GM12873 (cell line): Measurements from ENCODE around the gene TEX35.

Experiments
- TF ChIP-seq, protein P1 (sequence below): IDR thresholded peaks from 2 replicates; pipeline ENCODE4 v1.5.1; 2012; ENCODE audit warnings: low read depth, mild to moderate bottlenecking, moderate library complexity, low read length, control low read depth; ENCODE audit not compliant: insufficient read depth; ENCODE audit errors: missing control alignments

TEX35 gene

GRCh38 chr1:178506177-178506576 lies 6.7 kb upstream of the TEX35 start:
- TF ChIP-seq, protein P1, sequence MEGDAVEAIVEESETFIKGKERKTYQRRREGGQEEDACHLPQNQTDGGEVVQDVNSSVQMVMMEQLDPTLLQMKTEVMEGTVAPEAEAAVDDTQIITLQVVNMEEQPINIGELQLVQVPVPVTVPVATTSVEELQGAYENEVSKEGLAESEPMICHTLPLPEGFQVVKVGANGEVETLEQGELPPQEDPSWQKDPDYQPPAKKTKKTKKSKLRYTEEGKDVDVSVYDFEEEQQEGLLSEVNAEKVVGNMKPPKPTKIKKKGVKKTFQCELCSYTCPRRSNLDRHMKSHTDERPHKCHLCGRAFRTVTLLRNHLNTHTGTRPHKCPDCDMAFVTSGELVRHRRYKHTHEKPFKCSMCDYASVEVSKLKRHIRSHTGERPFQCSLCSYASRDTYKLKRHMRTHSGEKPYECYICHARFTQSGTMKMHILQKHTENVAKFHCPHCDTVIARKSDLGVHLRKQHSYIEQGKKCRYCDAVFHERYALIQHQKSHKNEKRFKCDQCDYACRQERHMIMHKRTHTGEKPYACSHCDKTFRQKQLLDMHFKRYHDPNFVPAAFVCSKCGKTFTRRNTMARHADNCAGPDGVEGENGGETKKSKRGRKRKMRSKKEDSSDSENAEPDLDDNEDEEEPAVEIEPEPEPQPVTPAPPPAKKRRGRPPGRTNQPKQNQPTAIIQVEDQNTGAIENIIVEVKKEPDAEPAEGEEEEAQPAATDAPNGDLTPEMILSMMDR: no peak

- TF ChIP-seq, protein P1: no peak
These were observed 6.2 kb upstream of the TEX35 start for GRCh38 chr1:178506669-178507068.

GRCh38 chr1:178509414-178510007 lies 3.4 kb upstream of the TEX35 start:
- TF ChIP-seq, protein P1: no peak

DNA sequence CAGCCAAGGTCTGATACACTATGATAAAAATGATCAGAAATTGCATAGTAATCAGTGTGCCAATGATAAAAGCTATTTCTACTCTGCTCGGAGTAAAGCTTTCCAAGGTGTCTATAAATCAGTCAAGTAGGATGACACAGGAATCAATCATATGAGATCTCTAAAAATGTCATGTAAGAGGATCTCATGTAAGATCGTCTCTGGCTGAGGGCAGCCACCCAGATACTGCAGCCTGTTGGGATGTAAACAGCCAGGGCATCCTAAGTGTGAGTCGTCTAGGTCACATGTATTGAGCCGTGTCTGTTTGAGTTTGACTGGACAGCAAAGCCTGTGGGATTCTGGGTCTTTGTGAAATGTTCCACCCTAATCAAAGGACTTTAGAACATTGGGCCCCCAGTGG lies 2.8 kb upstream of the TEX35 start:
- TF ChIP-seq, protein P1: no peak

DNA sequence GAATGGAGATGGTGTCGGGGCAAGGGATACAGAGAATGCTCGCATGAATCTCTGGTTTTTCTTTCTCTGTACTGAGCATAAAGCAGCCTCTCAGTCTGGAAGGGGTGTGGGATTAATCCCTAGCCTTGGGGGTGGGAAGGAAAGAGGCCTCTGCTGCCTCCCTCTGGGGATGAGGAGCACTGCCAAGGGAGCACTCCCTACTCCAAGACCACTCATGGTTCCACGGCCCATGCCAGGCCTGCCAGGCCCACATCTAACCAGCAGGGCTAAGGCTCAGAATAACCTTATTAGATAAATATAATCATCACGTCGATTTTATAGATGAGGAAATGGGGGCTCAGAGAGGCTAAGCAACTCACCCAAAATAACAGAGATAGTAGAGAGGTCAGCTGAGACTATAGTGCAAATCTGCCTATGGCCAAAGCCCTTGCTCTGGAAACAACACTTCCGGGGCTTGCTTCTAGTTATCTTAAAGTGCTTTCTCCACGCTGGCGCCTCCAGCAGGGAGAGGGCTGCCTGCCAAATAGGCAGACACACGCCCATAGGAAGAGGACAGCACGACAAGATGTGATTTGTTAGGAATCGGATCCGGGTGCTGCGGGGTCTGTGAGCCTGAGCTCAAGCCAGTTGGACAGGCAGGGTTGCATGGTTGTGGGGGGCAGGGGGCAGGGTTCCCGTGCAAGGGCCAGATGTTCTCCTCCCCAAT lies 522 bp downstream of the TEX35 start:
- TF ChIP-seq, protein P1: peak; percentile 1

- TF ChIP-seq, protein P1: no peak
These were observed 3.2 kb downstream of the TEX35 start for GRCh38 chr1:178516110-178516509.

DNA sequence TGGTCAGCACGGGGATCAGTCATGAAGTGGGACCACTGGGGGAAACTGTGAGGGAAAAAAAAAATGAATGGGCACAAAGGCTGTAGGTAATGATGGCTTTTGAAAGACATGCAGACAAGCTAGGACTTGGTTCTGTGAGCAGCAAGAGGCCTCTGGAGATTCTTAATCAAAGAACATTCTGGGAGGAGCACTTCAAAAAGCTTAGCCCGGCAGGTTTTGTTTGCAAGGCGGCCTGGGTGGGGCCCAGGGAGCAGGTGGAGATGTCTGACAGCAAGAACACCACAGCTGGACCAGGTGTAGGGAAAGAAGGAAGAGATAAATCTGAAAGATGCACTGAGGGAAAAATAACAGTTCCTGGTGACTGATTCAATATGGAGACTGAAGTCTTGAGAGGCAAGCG lies 6.0 kb downstream of the TEX35 start:
- TF ChIP-seq, protein P1: no peak
